ENCODE measurements around the gene REPIN1. TPM values are rescaled to one million over a fixed set of nuclear protein-coding genes. Genes with fewer than 3 reads are reported as not detected.

REPIN1 gene
- total RNA-seq, 2 donors from 2014 or later = 68.1 to 79.6 TPM

DNA sequence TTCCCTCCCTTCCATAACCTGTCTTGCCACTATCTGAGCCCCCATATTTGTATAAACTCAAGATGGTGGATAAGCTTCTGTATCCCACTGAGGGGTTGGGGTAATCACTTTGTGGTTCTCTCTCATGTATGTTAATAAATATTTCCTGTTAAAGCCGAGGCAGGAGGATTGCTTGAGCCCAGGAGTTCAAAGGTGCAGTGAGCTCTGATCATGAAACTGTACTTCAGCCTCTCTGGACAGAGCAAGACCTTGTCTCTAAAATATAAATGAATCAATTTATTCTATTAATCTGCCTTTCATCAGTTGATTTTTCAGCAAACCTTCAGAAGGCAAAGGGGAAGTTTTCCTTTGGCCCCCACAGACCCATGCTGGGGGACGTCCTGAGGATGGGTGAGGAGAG is 25.4 kb upstream of the REPIN1 start:
- H3K4me3 Mint-ChIP-seq = no peak overlapping the region
- H3K4me1 Mint-ChIP-seq = no peaks in the 10 kb centered on the region
- no peaks in the 10 kb centered on the region for H3K9me3 Mint-ChIP-seq
- H3K27ac Mint-ChIP-seq = no peak overlapping the region
- no peak for ATAC-seq (replicated peaks)
- H3K27me3 Mint-ChIP-seq = peaks cover 25% of the 10 kb centered on the region
- H3K36me3 Mint-ChIP-seq (ENCODE audit: low read depth) = no peaks in the 10 kb centered on the region

DNA sequence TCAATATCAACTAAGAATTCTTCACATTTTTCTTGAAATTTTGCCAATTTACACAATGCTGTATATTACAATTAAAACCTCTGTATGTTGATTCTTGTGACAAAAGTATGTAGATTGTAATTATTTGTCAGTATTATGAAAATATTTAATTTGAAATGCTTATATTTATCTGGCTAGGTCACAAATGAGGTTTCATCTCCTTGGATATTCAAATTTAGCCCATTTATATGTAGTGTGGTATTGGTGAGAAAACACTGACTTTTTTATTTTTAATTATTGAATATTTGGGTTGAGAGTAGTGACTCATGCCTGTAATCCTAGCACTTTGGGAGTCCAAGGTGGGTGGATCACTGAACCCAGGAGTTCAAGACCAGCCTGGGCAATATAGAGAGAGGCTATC is 24.3 kb upstream of the REPIN1 start:
- Mint-ChIP-seq H3K9me3 (no peaks in the 10 kb centered on the region), H3K27me3 (peaks cover 25% of the 10 kb centered on the region), H3K4me3 (no peak overlapping the region), H3K36me3 (ENCODE audit: low read depth) (no peaks in the 10 kb centered on the region), H3K4me1 (no peaks in the 10 kb centered on the region), H3K27ac (no peak overlapping the region)
- ATAC-seq (replicated peaks) = no peak

DNA sequence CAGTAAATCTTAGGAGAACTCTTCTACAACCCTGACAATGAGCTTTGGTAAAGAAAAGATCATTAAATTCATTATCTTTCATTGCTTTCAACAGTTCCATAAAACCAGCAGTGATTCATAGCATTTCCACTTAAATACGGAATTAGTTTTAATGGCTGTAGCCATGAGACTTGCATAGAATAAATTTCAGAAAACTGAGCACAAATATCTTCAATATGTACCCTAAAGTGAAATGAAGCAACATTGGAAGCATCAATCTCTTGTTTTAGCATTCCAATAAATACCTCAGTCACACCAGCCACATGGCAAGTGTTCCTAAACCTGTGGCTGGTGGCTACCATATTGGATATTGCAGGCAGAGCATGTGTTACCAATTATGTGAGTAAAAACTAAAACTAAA is 23.6 kb upstream of the REPIN1 start:
- peaks cover 19% of the 10 kb centered on the region for H3K27me3 Mint-ChIP-seq
- no peaks in the 10 kb centered on the region for H3K9me3 Mint-ChIP-seq
- H3K4me1 Mint-ChIP-seq = no peaks in the 10 kb centered on the region
- H3K27ac Mint-ChIP-seq = no peak overlapping the region
- no peaks in the 10 kb centered on the region for H3K36me3 Mint-ChIP-seq (ENCODE audit: low read depth)
- no peak for ATAC-seq (replicated peaks)
- no peak overlapping the region for H3K4me3 Mint-ChIP-seq

DNA sequence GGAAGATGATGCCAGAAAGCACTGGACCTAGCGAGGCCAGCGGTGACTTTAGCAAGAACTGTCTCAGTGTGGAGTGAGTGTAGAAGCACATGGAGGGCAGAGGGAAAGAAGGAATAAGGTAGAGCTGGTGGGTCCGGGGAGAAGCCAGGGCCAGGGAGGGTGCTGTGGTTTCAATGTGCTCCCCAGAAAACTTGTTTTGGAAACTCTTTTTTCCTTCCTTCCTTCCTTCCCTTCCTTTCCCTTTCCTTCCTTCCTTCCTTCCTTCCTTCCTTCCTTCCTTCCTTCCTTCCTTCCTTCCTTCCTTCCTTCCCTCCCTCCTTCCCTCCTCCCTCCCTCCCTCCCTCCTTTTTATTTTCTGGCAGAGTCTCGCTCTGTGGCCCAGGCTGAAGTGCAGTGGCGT is 21.7 kb upstream of the REPIN1 start:
- Mint-ChIP-seq H3K36me3 (ENCODE audit: low read depth) (no peaks in the 10 kb centered on the region), H3K4me1 (no peaks in the 10 kb centered on the region), H3K27ac (no peak overlapping the region), H3K27me3 (peaks cover 16% of the 10 kb centered on the region), H3K4me3 (no peak overlapping the region), H3K9me3 (no peaks in the 10 kb centered on the region)
- ATAC-seq (replicated peaks) = no peak

DNA sequence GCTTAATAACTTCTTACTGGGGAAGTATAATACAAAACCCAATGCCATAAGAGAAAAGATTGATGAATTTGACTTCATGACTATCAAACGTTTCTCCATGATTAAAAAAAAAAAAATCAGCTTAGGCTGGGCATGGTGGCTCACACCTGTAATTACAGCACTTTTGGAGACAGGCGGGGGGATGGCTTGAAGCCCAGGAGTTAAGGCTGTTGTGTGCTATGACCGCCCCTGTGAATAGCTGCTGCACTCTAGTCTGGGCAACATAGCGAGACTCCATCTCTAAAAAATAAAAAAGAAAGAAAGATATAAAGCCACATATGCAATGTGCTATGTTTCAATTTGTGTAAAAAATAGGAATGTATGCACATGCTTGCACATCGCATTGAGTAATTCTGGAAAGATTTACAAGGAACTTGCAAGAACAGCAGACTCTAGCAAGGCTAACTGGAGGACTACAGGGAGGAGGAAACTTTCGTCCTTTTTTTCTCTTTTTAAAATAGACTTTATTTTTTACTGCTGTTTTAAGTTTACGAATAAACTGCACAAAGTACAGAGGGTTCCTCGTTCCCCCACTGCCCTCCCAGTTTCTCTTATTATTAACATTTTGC is 16.9 kb upstream of the REPIN1 start:
- no peak overlapping the region for H3K27ac Mint-ChIP-seq
- H3K4me1 Mint-ChIP-seq = no peaks in the 10 kb centered on the region
- H3K36me3 Mint-ChIP-seq (ENCODE audit: low read depth) = no peaks in the 10 kb centered on the region
- no peaks in the 10 kb centered on the region for H3K9me3 Mint-ChIP-seq
- no peak overlapping the region for H3K4me3 Mint-ChIP-seq
- ATAC-seq (replicated peaks) = no peak
- no peaks in the 10 kb centered on the region for H3K27me3 Mint-ChIP-seq

DNA sequence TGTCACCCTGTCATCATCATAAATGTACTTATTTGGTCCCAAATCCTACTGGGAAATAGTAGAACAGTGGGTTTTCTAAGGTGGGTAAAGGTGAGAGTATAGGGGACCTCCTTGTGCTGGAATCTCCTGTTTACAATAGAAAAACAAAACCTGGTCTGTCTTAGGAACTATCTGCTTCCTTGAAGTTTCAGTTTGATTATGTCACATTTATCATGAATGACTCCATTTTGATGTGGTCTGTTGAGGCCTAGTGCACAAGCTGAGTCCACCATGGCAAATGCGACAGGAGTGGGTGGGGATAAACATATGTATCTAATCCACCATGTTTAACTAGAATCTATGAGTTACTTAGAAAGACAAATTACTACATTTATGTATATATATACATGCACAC is 13.0 kb upstream of the REPIN1 start:
- H3K4me1 Mint-ChIP-seq = peaks cover 19% of the 10 kb centered on the region
- no peaks in the 10 kb centered on the region for H3K9me3 Mint-ChIP-seq
- no peak overlapping the region for H3K4me3 Mint-ChIP-seq
- H3K27me3 Mint-ChIP-seq = no peaks in the 10 kb centered on the region
- ATAC-seq (replicated peaks) = no peak
- no peaks in the 10 kb centered on the region for H3K36me3 Mint-ChIP-seq (ENCODE audit: low read depth)
- H3K27ac Mint-ChIP-seq = no peak overlapping the region

DNA sequence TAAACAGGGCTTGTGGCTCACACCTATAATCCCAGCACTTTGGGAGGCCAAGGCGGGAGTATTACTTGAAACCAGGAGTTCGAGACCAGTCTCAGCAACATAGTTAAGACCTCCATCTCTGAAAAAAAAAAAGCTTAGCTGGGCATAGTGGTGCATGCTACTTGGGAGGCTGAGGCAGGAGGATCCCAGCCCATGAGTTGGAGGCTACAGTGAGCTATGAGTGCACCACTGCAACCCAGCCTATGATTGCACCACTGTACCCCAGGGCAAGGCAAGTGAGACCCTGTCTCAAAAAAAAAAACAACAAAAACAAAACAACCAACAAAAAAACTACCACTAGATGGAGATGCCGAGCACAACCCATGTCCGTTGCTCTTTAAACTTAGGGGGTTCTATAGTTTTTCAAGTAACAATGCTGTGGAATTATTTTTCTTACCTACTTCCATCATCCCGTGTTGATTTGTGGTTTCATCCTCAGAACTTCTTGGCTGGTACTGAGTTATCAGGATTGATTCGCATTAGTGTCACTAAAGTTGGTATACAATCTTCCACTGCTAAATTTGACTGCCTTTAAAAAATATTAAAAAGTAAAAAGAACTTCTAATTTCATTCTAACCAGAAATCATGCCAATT is 12.2 kb upstream of the REPIN1 start:
- Mint-ChIP-seq H3K27me3 (no peaks in the 10 kb centered on the region), H3K27ac (peak overlapping the region; percentile 17), H3K4me3 (peak overlapping the region; percentile 79), H3K36me3 (ENCODE audit: low read depth) (no peaks in the 10 kb centered on the region), H3K4me1 (peaks cover 19% of the 10 kb centered on the region), H3K9me3 (no peaks in the 10 kb centered on the region)
- ATAC-seq (replicated peaks) = no peak

DNA sequence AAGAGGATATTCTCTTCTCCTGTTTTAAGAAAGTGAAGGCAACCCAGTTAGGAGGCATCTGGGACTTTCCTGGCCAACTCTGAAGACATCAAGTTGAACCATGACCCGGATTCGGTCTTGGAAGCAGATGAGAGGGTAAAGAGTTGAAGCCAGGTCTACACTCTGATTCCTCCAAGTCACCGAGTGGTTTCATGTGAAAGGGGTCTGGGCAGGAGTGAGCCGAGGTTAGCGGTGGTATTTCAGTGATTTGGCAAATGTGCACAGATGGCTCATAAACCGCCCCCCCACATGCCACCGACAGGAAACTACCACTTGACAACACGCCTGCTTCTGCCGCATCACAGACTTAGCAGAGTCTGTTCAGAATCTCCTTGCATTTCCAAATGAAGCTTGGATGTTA is 11.4 kb upstream of the REPIN1 start:
- no peaks in the 10 kb centered on the region for H3K36me3 Mint-ChIP-seq (ENCODE audit: low read depth)
- H3K27me3 Mint-ChIP-seq = no peaks in the 10 kb centered on the region
- H3K4me3 Mint-ChIP-seq = peak overlapping the region; percentile 79
- no peaks in the 10 kb centered on the region for H3K9me3 Mint-ChIP-seq
- peak overlapping the region; percentile 83 for H3K27ac Mint-ChIP-seq
- ATAC-seq (replicated peaks) = peak; percentile 84
- peaks cover 19% of the 10 kb centered on the region for H3K4me1 Mint-ChIP-seq

DNA sequence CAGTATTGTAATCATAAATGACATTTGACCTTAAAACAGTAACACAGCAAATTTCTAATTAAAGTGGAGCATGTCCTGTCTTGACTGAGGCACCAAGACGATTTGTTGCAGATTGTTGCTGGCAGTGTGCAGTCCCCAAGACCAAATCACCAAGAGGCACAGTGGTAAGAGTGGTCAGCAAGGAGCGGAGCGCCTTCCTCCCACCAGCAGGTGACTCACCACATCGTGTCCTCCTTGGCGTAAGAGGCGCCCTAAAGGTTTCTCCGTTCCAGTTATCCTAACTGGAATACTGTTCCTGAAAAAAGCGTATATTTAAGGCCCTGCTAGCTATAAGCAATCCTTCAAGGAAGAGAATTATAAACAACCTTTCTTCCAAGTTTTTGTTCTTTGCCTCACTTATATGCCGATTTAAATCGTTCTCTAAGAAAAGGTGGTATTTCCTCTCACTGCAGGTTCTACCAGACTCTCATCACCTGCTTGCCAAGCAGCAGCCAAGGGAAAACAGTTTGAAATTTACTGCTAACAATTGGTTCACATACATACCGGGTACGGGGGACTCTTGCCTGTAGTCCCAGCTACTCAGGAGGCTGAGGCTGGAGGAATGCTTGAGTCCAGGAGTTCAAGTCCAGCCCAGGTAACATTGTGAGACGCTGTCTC is 10.7 kb upstream of the REPIN1 start:
- Mint-ChIP-seq H3K4me1 (peaks cover 19% of the 10 kb centered on the region), H3K9me3 (no peaks in the 10 kb centered on the region), H3K27me3 (no peaks in the 10 kb centered on the region), H3K36me3 (ENCODE audit: low read depth) (no peaks in the 10 kb centered on the region), H3K4me3 (peak overlapping the region; percentile 79), H3K27ac (peak overlapping the region; percentile 83)
- ATAC-seq (replicated peaks) = peak; percentile 56

DNA sequence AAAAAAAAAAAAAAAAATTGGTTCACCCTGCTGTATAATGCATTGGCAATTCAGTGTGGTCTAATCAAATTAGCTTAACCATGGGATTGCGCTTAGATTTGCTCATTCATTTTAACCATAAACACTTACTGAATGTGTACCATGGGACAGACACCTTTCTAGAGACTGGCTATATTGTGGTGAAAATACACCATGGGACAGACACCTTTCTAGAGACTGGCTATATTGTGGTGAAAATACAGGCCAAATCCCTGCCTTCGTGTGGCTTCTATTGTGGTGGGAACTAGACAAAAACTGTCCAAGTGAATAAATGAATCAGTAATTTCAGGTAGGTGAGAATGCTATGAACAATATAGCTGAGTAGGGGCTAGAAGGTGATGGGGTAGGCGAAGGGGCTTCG is 10.2 kb upstream of the REPIN1 start:
- Mint-ChIP-seq H3K4me3 (peak overlapping the region; percentile 79), H3K4me1 (peaks cover 19% of the 10 kb centered on the region)
- ATAC-seq (replicated peaks) = peak; percentile 28

DNA sequence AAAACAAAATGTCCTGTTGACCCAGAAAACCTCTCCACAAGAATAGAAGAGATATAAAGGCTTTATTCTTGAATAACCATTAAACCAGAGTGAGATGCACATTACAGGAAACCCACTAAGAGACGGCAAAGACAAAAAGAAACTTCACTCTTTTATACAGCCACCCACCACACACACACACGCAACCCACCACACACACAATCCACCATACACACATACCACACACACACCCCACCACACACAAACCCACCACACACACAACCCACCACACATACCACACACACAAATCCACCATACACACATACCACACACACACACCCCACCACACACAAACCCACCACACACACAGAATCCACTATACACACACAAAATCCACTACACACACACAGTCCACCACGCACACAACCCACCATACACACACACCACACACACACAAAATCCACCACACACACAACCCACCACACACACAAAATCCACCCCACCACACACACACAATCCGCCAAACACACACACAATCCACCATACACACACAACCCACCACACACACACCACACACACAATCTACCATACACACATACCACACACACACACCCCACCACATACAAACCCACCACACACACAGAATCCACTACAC is 9.5 kb upstream of the REPIN1 start:
- Mint-ChIP-seq H3K4me3 (no peak overlapping the region), H3K36me3 (ENCODE audit: low read depth) (no peaks in the 10 kb centered on the region)

More for the DNA sequence above, 10.2 kb upstream of the REPIN1 start:
- H3K9me3 Mint-ChIP-seq = no peaks in the 10 kb centered on the region
- H3K36me3 Mint-ChIP-seq (ENCODE audit: low read depth) = no peaks in the 10 kb centered on the region
- no peak overlapping the region for H3K27ac Mint-ChIP-seq
- H3K27me3 Mint-ChIP-seq = no peaks in the 10 kb centered on the region

DNA sequence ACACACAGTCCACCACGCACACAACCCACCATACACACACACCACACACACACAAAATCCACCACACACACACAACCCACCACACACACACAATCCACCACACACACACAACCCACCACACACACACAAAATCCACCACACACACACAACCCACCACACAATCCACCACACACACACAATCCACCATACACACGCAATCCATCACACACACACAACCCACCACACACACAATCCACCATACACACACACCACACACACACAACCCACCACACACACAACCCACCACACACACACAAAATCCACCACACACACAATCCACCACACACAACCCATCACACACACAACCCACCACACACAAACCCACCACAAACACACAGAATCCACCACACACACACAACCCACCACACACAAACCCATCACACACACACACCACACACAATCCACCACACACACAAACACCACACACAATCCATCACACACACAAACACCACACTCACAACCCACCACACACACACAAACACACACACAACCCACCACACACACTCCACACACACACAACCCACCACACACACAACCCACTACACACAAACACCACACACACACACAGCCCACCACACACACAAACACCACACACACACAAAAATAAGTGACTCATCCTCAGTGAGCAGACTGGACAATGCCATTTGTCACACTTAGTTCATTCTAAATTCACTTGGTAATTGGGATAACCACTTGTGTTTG is 8.8 kb upstream of the REPIN1 start:
- Mint-ChIP-seq H3K27me3 (no peaks in the 10 kb centered on the region), H3K27ac (peak overlapping the region; percentile 63), H3K9me3 (no peaks in the 10 kb centered on the region), H3K4me3 (no peak overlapping the region), H3K36me3 (ENCODE audit: low read depth) (no peaks in the 10 kb centered on the region), H3K4me1 (peaks cover 19% of the 10 kb centered on the region)
- no peak for ATAC-seq (replicated peaks)

More for the DNA sequence above, 9.5 kb upstream of the REPIN1 start:
- peaks cover 19% of the 10 kb centered on the region for H3K4me1 Mint-ChIP-seq
- no peaks in the 10 kb centered on the region for H3K9me3 Mint-ChIP-seq
- H3K27me3 Mint-ChIP-seq = no peaks in the 10 kb centered on the region
- H3K27ac Mint-ChIP-seq = no peak overlapping the region
- no peak for ATAC-seq (replicated peaks)

DNA sequence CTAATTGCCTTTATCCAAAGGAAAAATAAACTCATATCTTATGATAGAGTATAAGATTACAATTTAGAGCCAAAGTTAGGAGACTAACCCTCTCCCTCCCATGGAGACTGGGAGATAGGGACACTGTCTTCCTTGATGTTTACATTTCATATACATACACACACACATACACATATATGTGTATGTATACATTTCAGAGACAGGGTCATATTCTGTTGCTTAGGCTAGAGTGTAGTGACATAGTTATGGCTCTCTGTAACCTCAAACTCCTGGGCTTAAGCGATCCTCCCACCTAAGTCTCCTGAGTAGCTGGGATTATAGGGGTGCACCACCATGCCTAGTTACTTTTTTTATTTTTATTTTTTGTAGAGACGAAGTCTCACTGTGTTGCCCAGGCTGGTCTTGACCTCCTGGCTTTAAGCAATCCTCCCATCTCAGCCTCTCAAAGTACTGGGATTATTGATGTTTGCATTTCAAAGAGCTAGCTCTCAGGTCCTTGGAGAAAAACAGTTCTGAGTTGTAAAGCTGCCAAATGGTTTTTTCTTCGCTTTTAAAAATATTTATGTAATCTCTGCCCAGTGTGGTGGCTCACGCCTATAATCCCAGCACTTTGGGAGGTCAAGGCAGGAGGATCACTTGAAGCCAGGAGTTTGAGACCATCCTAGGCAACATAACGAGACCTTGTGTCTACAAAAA is 8.1 kb upstream of the REPIN1 start:
- peaks cover 19% of the 10 kb centered on the region for H3K4me1 Mint-ChIP-seq

DNA sequence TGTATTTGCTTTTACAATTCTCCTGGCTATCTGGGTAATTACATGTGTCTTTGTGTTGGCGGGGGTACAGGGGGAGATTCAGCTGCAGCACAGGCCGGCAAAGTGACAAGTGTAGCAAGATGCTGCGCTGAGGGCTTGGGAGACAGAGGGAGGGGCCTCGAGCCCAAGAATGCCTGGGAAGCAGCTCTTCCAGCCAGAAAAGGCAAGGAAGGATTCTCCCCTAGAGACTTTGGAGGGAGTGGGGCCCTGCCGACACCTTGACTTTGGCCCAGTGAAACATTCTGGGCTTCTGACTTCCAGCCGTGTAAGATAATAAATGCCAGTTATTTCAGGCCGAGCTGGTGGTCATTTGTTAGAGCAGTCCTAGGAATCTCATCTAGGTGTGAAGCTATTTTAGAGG is 7.2 kb upstream of the REPIN1 start:
- Mint-ChIP-seq H3K4me1 (peaks cover 19% of the 10 kb centered on the region), H3K27ac (no peak overlapping the region), H3K36me3 (ENCODE audit: low read depth) (no peaks in the 10 kb centered on the region), H3K9me3 (no peaks in the 10 kb centered on the region), H3K27me3 (no peaks in the 10 kb centered on the region), H3K4me3 (no peak overlapping the region)
- ATAC-seq (replicated peaks) = no peak

More for the DNA sequence above, 8.1 kb upstream of the REPIN1 start:
- Mint-ChIP-seq H3K27me3 (no peaks in the 10 kb centered on the region), H3K36me3 (ENCODE audit: low read depth) (no peaks in the 10 kb centered on the region), H3K27ac (peak overlapping the region; percentile 63), H3K4me3 (no peak overlapping the region), H3K9me3 (no peaks in the 10 kb centered on the region)
- no peak for ATAC-seq (replicated peaks)
